Measurements from ENCODE around the gene WASF3. TPM values are rescaled to one million over a fixed set of nuclear protein-coding genes. Genes with fewer than 3 reads are reported as not detected.
A peak's percentile ranks its signal among the peaks of the same experiment; 100 is the strongest.
"Not testable (repeated sequence)": the region's sequence is repeated elsewhere in the genome, so short reads cannot be mapped to it uniquely, and the experiment has no call there.

WASF3 gene
- total and polyA plus RNA-seq, 12 donors: 2.7 to 13.6 (median 8.8) TPM

DNA sequence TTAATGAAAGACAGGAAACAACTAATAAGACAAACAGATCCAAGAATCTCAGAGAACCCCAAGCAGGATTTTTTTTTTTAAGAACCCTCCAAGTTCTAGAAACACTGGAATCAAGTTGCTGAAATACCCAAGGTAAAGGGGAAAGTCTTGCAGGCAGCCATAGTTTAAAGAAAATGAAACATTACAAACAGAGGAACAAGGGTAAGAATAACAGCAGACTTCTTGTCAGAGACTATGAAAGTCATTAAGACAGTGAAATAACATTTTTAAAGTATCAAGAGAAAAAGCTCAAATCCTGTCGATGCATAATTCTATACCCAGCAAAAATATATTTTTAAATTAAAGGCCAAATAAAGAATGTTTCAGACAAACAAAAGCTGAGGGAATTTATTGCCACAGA is 67.1 kb downstream of the WASF3 start:
- WGBS, 2 donors: 98 to 100% methylated on average over 1 of the region's 1 CpG
- no peak for DNase-seq
- Histone ChIP-seq H3K4me3 (no peak overlapping the region), H3K36me3 (no peaks in the 10 kb centered on the region), H3K27me3 (no peaks in the 10 kb centered on the region), H3K9me3 (peaks cover 0 to 28% (median 11%) of the 10 kb centered on the region in 11 donors), H3K4me1 (no peaks in the 10 kb centered on the region), H3K27ac (no peak overlapping the region)
- ATAC-seq: no peak
- intact Hi-C loops (cut with DNase I): no loop called here
- TF ChIP-seq, protein P1, sequence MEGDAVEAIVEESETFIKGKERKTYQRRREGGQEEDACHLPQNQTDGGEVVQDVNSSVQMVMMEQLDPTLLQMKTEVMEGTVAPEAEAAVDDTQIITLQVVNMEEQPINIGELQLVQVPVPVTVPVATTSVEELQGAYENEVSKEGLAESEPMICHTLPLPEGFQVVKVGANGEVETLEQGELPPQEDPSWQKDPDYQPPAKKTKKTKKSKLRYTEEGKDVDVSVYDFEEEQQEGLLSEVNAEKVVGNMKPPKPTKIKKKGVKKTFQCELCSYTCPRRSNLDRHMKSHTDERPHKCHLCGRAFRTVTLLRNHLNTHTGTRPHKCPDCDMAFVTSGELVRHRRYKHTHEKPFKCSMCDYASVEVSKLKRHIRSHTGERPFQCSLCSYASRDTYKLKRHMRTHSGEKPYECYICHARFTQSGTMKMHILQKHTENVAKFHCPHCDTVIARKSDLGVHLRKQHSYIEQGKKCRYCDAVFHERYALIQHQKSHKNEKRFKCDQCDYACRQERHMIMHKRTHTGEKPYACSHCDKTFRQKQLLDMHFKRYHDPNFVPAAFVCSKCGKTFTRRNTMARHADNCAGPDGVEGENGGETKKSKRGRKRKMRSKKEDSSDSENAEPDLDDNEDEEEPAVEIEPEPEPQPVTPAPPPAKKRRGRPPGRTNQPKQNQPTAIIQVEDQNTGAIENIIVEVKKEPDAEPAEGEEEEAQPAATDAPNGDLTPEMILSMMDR (IDR thresholded peaks at IDR 0.05): no peak

DNA sequence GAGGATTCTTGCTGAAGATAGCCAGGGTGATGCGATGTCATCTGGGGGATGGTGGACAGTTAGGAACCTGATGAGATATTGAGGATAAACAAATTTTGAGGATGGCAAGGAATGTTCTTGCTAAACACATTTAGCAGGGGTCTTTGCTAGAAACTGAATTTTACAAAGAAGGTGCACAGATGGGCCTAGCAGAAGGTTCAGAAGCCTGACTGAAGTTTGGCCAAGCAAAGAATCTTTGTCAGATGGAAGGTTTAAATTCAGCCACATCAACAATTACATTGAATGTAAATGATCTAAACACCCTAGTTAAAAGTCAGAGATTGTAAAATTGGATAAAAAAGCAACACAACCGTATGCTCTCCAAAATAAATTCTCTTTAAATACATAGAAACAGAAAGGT is 68.8 kb downstream of the WASF3 start:
- Histone ChIP-seq H3K4me3 (no peak overlapping the region), H3K27me3 (no peaks in the 10 kb centered on the region), H3K4me1 (no peaks in the 10 kb centered on the region), H3K36me3 (no peaks in the 10 kb centered on the region), H3K9me3 (peaks cover 0 to 31% (median 11%) of the 10 kb centered on the region in 11 donors), H3K27ac (no peak overlapping the region)
- intact Hi-C loops (cut with DNase I): no loop called here
- TF ChIP-seq, protein P1 (IDR thresholded peaks at IDR 0.05): no peak
- DNase-seq: no peak
- 96 to 99% methylated on average over 2 of the region's 2 CpGs for WGBS, 2 donors
- ATAC-seq: no peak

DNA sequence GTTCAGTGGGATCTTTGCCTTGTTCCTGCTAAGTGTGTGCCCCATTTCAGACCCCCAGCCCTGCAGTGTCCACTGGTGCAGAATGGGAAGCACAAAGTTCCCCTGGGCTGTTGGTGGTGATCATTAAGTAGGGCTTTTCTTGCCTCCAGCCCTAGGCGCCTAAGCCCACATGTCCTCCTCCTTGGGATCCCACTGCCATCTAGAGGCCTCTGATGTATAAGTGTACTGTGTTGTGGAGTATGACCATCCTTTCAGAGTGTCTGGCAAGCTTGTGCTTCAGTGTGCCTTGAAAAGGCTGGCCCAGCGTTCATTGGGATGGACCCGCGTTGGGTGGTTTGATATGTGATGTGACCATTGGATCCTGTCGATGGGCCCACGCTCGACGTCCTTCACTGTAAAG is 71.2 kb downstream of the WASF3 start:
- H3K27ac ChIP-seq: no peak overlapping the region
- H3K9me3 ChIP-seq: peaks cover 0 to 38% (median 11%) of the 10 kb centered on the region in 11 donors
- H3K36me3 ChIP-seq: no peaks in the 10 kb centered on the region
- ATAC-seq (peak in 4 of 8 donors; percentile 44 to 88 (median 64)), DNase-seq (no peak)
- no peaks in the 10 kb centered on the region for H3K27me3 ChIP-seq
- TF ChIP-seq, protein P1 (IDR thresholded peaks at IDR 0.05): peak in 1 of 9 donors; percentile 28
- H3K4me3 ChIP-seq: no peak overlapping the region
- intact Hi-C loops (cut with DNase I): no loop called here
- H3K4me1 ChIP-seq: no peaks in the 10 kb centered on the region
- whole genome bisulfite sequencing, 2 donors: 94 to 96% methylated on average over 8 of the region's 8 CpGs

DNA sequence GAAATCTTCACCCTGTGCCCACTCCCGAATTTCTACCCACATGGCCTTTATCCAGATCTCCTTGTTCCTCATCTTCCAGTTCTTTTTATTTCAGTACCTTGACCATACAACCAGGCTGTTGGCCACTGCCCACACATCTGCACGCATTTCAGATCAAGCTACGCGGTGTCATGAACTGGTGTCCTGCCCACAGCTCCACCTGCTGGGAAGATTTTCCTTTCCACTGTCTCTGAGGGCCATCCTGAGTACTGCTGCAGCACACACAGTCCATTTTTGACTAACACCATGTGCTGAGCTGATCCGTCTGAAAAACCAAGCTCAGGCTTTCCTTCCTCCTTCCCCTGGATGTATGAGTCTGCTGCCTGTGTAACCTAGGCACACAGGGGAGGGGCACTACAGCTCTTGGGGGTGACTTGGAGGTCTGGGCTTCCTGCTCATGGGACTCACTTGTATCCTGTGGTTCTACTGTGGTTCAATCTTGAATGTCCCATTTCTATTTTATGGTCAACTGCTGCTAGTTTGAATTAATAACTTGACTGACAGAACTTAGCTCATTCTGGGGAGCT is 71.9 kb downstream of the WASF3 start:
- Histone ChIP-seq H3K4me1 (no peaks in the 10 kb centered on the region), H3K27me3 (no peaks in the 10 kb centered on the region), H3K4me3 (no peak overlapping the region), H3K36me3 (no peaks in the 10 kb centered on the region), H3K27ac (no peak overlapping the region), H3K9me3 (peaks cover 0 to 38% (median 8%) of the 10 kb centered on the region in 11 donors)
- TF ChIP-seq, protein P1 (IDR thresholded peaks at IDR 0.05): no peak
- ATAC-seq (no peak), DNase-seq (no peak)
- intact Hi-C loops (cut with DNase I): no loop called here
- 87% methylated on average over 5 of the region's 5 CpGs for WGBS, 2 donors

DNA sequence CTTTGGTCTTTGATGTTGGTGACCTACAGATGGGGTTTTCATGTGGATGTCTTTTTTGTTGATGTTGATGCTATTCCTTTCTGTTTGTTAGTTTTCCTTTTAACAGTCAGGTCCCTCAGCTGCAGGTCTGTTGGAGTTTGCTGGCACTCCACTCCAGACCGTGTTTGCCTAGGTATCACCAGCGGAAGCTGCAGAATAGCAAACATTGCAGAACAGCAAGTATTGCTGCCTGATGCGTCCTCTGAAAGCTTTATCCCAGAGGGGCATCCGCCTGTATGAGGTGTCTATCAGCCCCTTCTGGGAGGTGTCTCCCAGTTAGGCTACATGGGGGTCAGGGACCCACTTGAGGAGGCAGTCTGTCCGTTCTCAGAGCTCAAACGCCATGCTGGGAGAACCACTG is 78.2 kb downstream of the WASF3 start:
- H3K27ac ChIP-seq; intact Hi-C loops (cut with DNase I); H3K4me1 ChIP-seq; H3K4me3 ChIP-seq; H3K36me3 ChIP-seq; DNase-seq; ATAC-seq; H3K27me3 ChIP-seq: not testable (repeated sequence)
- H3K9me3 ChIP-seq: peaks cover 0 to 38% (median 0%) of the 10 kb centered on the region in 11 donors
- WGBS, 2 donors: 95 to 97% methylated on average over 6 of the region's 6 CpGs

DNA sequence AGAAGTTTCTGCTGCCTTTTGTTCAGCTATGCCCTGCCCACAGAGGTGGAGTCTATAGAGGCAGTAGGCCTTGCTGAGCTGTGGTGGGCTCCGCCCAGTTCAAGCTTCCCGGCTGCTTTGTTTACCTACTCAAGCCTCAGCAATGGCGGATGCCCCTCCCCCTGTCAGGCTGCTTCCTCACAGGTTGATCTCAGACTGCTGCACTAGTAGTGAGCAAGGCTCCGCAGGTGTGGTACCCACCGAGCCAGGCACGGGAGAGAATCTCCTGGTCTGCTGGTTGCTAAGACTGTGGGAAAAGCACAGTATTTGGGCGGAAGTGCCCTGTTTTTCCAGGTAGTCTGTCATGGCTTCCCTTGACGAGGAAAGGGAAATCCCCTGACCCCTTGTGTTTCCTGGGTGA is 78.6 kb downstream of the WASF3 start:
- H3K4me3 ChIP-seq; H3K4me1 ChIP-seq; H3K36me3 ChIP-seq; H3K27me3 ChIP-seq; intact Hi-C loops (cut with DNase I); H3K27ac ChIP-seq; DNase-seq; ATAC-seq: not testable (repeated sequence)
- WGBS, 2 donors: 82 to 83% methylated on average over 8 of the region's 8 CpGs
- H3K9me3 ChIP-seq: peaks cover 0 to 36% (median 0%) of the 10 kb centered on the region in 11 donors

Measured in heart right ventricle (tissue), 16 donors.